ENCODE measurements around the gene ZNF75A.
A peak's percentile ranks its signal among the peaks of the same experiment; 100 is the strongest.

ZNF75A gene

DNA sequence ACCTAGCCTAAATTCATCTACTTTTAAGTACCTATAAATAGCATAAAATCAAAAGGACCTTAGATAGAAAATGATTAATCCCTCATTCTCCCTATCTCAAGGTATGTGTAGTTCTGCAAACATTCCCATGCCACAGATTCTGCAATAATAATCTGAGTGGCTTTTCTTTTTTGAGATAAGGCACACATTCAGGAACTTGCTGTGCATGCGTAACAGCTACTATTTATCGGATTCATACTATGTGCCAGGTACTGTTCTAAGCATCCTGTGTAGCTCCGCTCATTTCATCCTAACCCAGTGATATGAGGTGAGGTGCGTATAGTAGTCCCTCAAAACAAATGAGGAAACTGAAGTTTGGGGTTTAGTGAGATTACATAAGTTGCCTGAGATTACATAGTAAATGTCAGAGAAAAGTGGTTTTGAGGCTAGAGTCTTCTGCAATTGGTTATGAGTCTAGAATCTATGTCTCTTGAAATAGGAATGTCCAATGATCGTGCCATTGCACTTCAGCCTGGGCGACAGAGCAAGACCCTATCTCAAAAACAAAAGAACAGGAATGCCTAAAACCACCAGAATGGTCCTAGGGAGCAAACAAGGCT, 24.0 kb upstream of the ZNF75A start:
- no peak for TF ChIP-seq ZNF274 (IDR thresholded peaks at IDR 0.05; ENCODE audit: low read depth, low read length)

DNA sequence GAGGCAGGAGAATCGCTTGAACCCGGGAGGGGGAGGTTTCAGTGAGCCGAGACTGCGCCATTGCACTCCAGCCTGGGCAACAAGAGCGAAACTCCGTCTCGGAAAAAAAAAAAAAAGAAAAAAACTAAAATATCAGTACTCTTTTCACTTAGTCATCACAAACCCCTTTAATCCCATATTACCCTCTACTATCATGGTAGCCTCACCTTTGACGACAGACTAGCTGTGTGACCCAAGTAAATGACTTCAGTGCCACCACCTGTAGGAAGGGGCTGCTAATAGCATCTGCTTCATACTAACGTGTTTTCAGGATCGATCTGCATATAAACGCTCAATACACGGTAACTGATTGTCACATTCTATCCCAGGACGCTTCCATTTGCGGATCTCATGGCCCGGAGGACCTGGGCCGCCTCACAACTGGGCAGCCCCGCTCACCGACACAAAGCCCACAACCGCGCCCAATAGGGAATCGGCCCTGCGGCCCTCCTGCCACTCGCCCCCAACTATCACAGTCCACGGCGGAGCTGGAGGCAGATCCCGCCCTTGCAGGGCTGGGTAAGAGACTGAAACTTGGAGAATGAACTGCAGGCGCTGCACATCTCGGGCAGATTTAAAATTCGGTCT, 23.1 kb upstream of the ZNF75A start:
- no peak for TF ChIP-seq ZNF274 (IDR thresholded peaks at IDR 0.05; ENCODE audit: low read depth, low read length)

More for the DNA sequence above, 24.0 kb upstream of the ZNF75A start:
- no peak overlapping the region for H3K4me3 ChIP-seq (ENCODE audit: low read length)

DNA sequence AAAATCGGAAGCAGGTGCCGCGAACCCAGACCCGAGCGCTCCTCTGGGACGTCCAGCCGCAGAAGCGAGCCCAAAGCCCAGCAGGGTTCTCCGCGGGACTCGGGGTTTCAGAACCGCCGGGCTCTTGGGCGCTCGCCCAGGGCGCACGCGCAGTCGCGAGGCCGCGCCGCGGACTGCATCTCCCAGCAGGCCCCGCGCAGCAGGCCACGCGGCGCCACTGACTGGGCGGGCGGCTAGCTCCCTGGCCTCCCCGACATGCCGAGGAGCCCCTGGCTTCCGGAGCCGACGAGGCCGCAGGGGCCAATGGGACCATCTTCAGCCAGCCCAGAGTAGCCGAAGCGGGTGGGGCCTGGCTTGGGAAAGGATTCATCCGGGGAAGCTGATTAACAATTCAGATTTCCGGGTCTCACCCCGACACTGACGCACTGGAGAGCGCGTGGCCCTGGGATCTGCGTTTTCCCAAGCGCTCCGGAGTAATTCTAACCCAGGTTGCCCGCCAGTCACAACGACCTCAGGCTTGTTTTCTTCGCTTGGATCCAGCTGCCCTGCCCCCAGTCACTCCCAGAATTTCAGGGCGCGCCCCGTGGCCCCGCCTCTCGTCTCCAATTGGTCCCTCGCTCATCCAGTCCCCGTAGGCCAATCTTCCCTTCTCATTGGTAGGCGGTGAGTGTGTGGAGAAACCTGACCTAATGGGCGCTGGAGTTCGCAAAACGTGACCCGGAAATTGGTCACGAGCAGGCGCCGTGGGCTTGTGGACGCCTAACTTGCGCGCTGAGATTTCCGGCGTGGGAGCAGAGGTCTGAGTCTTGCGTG, 22.4 kb upstream of the ZNF75A start, which contains the start of gene ZNF263:
Gene ZNF263, plus strand, starts transcription at position 762 of the 813 bp plus-strand sequence. CDS start 328 bp downstream, outside the sequence.
- peak within 1 kb of the TSS; percentile 80 for H3K4me3 ChIP-seq (ENCODE audit: low read length)
- TF ChIP-seq ZNF274 (IDR thresholded peaks at IDR 0.05; ENCODE audit: low read depth, low read length): no peak

More for the DNA sequence above, 23.1 kb upstream of the ZNF75A start:
- H3K4me3 ChIP-seq (ENCODE audit: low read length): peak overlapping the region; percentile 80

DNA sequence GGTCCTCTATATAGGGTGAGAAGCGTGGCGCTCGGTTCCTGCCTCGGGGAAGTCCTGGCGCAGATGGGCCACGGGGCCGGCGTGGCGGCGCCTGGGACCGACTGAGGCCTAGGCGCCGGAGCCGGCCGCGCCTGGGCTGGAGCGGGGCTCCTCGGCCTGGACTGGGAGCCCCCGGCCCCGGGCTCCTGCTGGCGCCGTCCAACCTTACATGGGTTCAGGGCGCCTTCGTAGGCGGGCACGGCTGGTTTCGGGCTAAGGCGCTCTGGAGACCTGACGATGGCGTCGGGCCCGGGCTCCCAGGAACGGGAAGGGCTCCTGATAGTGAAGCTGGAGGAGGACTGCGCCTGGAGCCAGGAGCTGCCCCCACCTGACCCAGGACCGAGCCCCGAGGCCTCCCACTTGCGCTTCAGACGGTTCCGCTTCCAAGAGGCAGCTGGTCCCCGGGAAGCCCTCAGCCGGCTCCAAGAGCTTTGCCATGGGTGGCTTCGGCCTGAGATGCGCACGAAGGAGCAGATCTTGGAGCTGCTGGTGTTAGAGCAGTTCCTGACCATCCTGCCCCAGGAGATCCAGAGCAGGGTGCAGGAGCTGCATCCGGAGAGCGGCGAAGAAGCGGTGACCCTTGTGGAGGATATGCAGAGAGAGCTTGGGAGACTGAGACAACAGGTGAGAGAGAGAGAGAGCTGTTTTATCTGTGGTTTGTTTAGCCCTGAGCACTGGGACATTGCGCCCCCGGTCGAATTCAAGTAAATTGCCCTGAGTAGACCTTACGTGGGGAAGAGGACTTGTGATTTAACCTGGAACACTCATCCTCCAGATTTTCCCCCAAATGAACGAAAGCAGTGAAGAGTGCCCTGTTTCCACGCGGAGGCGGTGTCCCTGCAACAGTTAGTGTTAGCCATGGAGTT, 21.5 kb upstream of the ZNF75A start:
- no peak for TF ChIP-seq ZNF274 (IDR thresholded peaks at IDR 0.05; ENCODE audit: low read depth, low read length)
- peak overlapping the region; percentile 80 for H3K4me3 ChIP-seq (ENCODE audit: low read length)

DNA sequence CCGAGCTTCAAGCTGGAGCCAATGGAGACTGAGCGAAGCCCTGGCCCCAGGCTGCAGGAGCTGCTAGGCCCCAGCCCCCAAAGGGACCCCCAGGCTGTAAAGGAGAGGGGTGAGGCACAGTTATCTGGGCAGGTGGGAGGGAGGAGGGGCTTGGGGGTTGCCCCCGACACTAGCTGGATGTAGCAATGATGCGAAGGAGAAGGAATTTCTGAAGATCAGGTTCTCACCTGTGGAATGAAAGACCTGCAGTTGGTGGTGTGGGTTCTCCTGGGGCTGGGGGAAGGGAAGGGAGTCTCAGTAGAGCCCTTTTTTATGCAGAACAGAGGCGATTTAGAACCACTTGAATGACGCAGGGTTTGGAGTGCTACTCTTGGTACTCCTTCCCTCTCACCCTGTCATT, 20.2 kb upstream of the ZNF75A start:
- no peak for TF ChIP-seq ZNF274 (IDR thresholded peaks at IDR 0.05; ENCODE audit: low read depth, low read length)
- H3K4me3 ChIP-seq (ENCODE audit: low read length): no peak overlapping the region; the same call in 1 of the 2 replicates

DNA sequence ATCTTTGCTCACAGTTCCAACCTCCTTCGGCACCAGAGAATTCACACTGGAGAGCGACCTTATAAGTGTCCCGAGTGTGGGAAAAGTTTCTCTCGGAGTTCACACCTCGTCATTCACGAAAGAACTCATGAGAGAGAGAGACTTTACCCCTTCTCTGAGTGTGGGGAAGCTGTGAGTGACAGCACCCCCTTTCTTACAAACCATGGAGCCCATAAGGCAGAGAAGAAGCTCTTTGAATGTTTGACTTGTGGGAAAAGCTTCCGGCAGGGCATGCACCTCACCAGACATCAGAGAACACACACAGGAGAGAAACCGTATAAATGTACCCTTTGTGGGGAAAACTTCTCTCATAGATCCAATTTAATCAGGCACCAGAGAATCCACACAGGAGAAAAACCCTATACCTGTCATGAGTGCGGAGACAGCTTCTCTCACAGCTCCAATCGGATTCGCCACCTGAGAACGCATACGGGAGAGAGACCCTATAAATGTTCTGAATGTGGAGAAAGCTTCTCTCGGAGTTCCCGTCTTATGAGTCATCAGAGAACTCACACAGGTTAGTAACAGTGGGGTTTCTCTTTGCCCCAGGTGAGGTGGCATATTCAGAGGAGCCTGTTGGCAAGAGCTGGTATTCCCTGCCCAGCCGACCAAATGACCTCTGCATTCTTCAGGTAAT, 15.2 kb upstream of the ZNF75A start:
- H3K4me3 ChIP-seq (ENCODE audit: low read length): no peak overlapping the region
- peak; percentile 85 for TF ChIP-seq ZNF274 (IDR thresholded peaks at IDR 0.05; ENCODE audit: low read depth, low read length)

DNA sequence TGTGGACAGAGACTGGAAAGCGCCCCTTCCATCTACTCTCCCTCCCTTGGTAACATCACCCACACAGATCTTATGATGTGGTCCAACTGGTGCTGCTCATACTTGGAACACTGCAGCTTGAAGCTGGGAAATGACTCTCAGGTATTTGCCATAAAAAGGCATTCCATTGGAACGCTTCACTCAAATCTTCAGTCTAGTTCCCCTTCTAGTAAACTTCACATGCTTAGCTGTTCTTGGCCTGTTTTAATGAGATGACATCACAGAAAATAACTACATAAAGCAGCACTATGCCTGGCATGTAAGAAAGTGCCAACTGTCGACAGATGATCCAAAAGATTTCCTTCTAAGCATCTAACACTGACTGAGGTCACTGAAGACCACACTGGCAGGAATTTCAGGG, 12.7 kb upstream of the ZNF75A start:
- TF ChIP-seq ZNF274 (IDR thresholded peaks at IDR 0.05; ENCODE audit: low read depth, low read length): no peak
- no peak overlapping the region for H3K4me3 ChIP-seq (ENCODE audit: low read length)

DNA sequence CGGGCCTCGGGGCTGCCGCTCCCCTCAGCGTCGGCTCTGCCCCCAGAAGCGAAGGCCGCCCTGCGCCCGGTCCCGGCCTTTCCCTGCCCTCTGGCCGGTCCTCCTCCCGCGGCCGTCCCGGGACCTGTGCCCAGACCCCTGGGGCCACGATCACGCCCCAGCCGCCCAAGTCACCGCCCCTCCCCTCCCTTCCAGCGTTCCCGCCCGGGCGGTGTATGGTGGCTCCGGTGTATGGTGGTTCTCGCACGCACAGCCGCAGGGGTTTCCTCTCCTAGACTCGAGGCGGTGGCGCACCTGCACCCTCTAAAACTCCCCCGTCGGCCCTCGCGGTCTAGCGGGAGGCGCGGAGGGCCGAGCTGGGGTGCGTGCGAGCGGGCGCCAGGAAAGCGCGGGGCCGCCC, 10.1 kb upstream of the ZNF75A start:
- H3K4me3 ChIP-seq (ENCODE audit: low read length): no peak overlapping the region
- no peak for TF ChIP-seq ZNF274 (IDR thresholded peaks at IDR 0.05; ENCODE audit: low read depth, low read length)

DNA sequence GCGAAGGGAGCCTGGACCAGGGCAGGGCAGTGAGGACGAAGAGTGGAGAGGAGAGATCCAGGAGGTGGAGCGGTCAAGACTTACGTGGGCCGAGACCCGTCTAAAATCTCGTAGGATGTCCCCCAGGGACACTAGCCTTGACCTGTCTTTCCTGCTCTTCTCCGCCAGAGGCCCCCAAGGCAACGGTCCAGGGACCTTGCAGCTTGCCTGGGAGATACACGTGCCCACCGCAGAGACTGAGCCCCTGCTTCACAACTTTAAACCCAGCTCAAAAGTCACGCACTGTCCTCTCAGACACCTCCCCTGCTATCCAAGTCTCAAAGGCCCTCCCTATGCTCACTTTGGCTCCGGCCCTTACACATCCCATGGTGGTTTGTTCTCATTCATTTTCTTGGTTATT, 9.5 kb upstream of the ZNF75A start:
- no peak overlapping the region for H3K4me3 ChIP-seq (ENCODE audit: low read length)
- TF ChIP-seq ZNF274 (IDR thresholded peaks at IDR 0.05; ENCODE audit: low read depth, low read length): no peak

DNA sequence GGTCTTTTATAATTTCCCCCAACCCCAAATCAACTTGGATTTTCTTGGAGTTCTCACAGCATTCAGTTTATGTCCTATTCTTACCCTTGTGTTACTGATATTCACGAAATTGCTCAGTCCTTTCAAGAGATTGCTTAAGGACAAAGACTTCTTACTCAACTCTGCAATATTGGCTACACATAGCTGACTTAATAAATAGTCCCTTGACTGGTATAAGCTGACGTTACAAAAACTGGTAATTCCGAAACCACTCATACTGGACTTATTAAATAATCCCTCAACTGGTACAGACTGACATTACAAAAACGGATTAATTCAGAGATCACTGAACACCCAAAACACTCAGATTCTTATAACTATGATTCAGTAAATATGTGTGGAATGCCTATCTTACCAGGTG, 927 bp upstream of the ZNF75A start:
- TF ChIP-seq ZNF274 (IDR thresholded peaks at IDR 0.05; ENCODE audit: low read depth, low read length): no peak
- H3K4me3 ChIP-seq (ENCODE audit: low read length): peak overlapping the region; percentile 73; the same call in 1 of the 2 replicates

DNA sequence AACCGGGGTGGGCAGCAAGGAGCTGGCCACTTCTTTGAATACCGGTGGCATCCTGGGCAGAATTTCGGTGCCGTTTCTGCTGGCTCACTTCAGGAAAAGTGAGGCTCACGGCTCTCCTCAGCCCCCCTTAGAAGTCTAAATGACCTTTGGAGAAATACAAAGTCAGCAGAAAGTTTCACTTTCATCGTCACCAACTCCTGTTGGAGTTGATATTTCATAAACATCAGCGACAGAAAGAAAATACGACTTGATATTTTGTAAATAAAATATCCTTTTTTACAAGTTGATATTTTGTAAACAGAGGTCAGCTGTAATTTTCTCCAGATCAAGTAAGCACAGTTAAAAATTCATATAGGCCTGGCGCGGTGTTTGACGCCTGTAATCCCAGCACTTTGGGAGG, 781 bp downstream of the ZNF75A start:
- H3K4me3 ChIP-seq (ENCODE audit: low read length): peak overlapping the region; percentile 73; the same call in 1 of the 2 replicates
- TF ChIP-seq ZNF274 (IDR thresholded peaks at IDR 0.05; ENCODE audit: low read depth, low read length): no peak

DNA sequence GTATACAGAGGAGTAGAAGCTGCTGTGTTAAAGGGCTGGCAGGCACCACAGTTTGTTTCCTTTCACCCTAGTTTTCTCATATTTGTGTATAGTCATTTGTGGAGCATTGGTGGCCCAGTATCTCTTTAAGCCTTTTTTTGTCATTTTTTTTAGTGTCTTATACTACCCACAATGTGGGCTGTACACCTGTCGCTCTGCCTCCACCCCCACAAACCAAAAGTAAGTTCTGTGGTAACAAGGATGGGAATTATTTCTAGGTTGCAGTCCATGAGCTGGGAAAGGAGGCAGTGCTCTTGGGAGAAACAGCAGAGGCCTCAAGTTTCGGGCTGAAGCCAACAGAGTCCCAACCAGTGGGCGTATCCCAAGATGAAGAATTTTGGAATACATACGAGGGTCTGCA, 6.2 kb downstream of the ZNF75A start:
- no peak for TF ChIP-seq ZNF274 (IDR thresholded peaks at IDR 0.05; ENCODE audit: low read depth, low read length)
- no peak overlapping the region for H3K4me3 ChIP-seq (ENCODE audit: low read length)

DNA sequence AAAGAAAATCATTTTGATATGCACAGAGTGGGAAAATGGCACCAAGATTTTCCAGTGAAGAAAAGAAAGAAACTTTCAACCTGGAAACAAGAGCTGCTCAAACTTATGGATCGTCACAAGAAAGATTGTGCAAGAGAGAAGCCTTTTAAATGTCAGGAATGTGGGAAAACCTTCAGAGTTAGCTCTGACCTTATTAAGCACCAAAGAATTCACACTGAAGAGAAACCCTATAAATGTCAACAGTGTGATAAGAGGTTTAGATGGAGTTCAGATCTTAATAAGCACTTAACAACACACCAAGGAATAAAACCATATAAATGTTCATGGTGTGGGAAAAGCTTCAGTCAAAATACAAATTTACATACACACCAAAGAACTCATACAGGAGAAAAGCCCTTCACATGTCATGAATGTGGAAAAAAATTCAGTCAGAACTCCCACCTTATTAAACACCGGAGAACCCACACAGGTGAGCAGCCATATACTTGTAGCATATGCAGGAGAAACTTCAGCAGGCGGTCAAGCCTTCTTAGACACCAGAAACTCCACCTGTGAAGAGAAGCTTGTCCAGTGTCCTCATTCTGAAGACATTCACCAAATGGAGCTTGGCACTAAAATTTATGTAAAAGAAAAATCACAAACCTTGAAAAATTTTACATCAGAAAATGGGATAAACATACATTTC, 12.2 kb downstream of the ZNF75A start:
- no peak for TF ChIP-seq ZNF274 (IDR thresholded peaks at IDR 0.05; ENCODE audit: low read depth, low read length)
- no peak overlapping the region for H3K4me3 ChIP-seq (ENCODE audit: low read length)
